Keratinocyte (primary cell): ENCODE results near the gene SLC9A8. TPM values are rescaled to one million over a fixed set of nuclear protein-coding genes. Genes with fewer than 3 reads are reported as not detected.

Experiments used
- DNase-seq: peaks from one replicate; pipeline ENCODE4 v3.0.0-alpha.2; 2011; ENCODE audit warnings: low read depth, missing footprints, low spot score
- FAIRE-seq: peaks from 2 replicates; lab custom pipeline; 2011; peaks lifted over from hg19 to GRCh38; lab: Jason Lieb, UNC
- H2AFZ ChIP-seq: 2 replicates; pipeline ENCODE4 v1.6.0; 2012; ENCODE audit warnings: low read length, control low read depth, inconsistent platforms; ENCODE audit not compliant: control insufficient read depth
- H3K27ac ChIP-seq: 2 replicates; pipeline ENCODE4 v1.5.1; 2011; ENCODE audit warnings: low read length; ENCODE audit not compliant: control insufficient read depth, insufficient read depth
- H3K27me3 ChIP-seq: 3 replicates; pipeline ENCODE4 v1.6.0; 2011; ENCODE audit warnings: low read length; ENCODE audit not compliant: control insufficient read depth, insufficient read depth; ENCODE audit errors: extremely low read depth
- H3K36me3 ChIP-seq, 2 experiments: 2 replicates in 1 of 2; 3 replicates in 1 of 2; pipeline ENCODE4 v1.5.1; 2011; ENCODE audit warnings: low read length in 2 of 2, mild to moderate bottlenecking in 1 of 2; ENCODE audit not compliant: control insufficient read depth in 2 of 2, insufficient read depth in 2 of 2; ENCODE audit errors: extremely low read depth in 1 of 2
- H3K4me1 ChIP-seq: 3 replicates; pipeline ENCODE4 v1.5.1; 2011; ENCODE audit warnings: low read length; ENCODE audit not compliant: control insufficient read depth, insufficient read depth; ENCODE audit errors: extremely low read depth
- H3K4me2 ChIP-seq: 3 replicates; pipeline ENCODE4 v1.6.0; 2011; ENCODE audit warnings: low read depth, low read length; ENCODE audit not compliant: control insufficient read depth, insufficient read depth; ENCODE audit errors: extremely low read depth
- H3K4me3 ChIP-seq, 3 experiments: fragments of 200-600 bp in 1 of 3; sonication (generic) in 1 of 3; 2 replicates in 2 of 3; 3 replicates in 1 of 3; pipeline ENCODE4 v1.5.1; 2011 to 2016; ENCODE audit warnings: low read length in 3 of 3, mild to moderate bottlenecking in 3 of 3, control low read depth in 2 of 3, inconsistent platforms in 1 of 3, low read depth in 1 of 3, mixed read lengths in 1 of 3, mixed run types in 1 of 3, moderate library complexity in 1 of 3; ENCODE audit not compliant: control insufficient read depth in 2 of 3, insufficient read depth in 2 of 3; ENCODE audit errors: extremely low read depth in 1 of 3
- H3K79me2 ChIP-seq: 2 replicates; pipeline ENCODE4 v1.6.0; 2012; ENCODE audit warnings: low read length; ENCODE audit not compliant: control insufficient read depth, insufficient read depth
- H3K9ac ChIP-seq: 3 replicates; pipeline ENCODE4 v1.6.0; 2011; ENCODE audit warnings: low read length; ENCODE audit not compliant: control insufficient read depth, insufficient read depth; ENCODE audit errors: extremely low read depth
- H3K9me1 ChIP-seq: 3 replicates; pipeline ENCODE4 v1.6.0; 2011; ENCODE audit warnings: low read length; ENCODE audit not compliant: control insufficient read depth, insufficient read depth; ENCODE audit errors: extremely low read depth
- H3K9me3 ChIP-seq: 2 replicates; pipeline ENCODE4 v1.5.1; 2012; ENCODE audit warnings: low read depth, low read length; ENCODE audit not compliant: control insufficient read depth
- H4K20me1 ChIP-seq: 3 replicates; pipeline ENCODE4 v1.6.0; 2011; ENCODE audit warnings: low read length; ENCODE audit not compliant: control insufficient read depth, insufficient read depth; ENCODE audit errors: extremely low read depth
- CTCF ChIP-seq, 3 experiments: IDR thresholded peaks in 1 of 3; conservative IDR thresholded peaks in 1 of 3; optimal IDR thresholded peaks in 1 of 3; 2 replicates in 2 of 3; 3 replicates in 1 of 3; pipeline versions ENCODE3 to v1.5.1; 2011; ENCODE audit warnings: low read length in 3 of 3, mild to moderate bottlenecking in 3 of 3, moderate library complexity in 2 of 3, control low read depth in 1 of 3, inconsistent platforms in 1 of 3; ENCODE audit not compliant: insufficient read depth in 2 of 3; ENCODE audit errors: extremely low read depth in 1 of 3
- EZH2 ChIP-seq: IDR thresholded peaks from one replicate; pipeline ENCODE4 v1.6.1; 2012; ENCODE audit warnings: inconsistent platforms, mild to moderate bottlenecking, low read length, moderate library complexity
- dilution Hi-C: fragments of 300-500 bp; cut with MboI; formaldehyde crosslinking; loops from one replicate; pipeline ENCODE4 v1.7.0; 2020; ENCODE audit warnings: low sequenced_read_pairs; ENCODE audit not compliant: extremely low pct_ligation_motif_present
- polyA plus RNA-seq, 5 experiments: library from polyadenylated mRNA; depleted of rRNA in 3 of 5; stranded (reverse) in 3 of 5; stranded (forward) in 1 of 5; unstranded in 1 of 5; fragments of >200 nt; gene quantifications; 1 replicate in 1 of 5; 2 replicates in 3 of 5; 3 replicates in 1 of 5; pipeline versions ENCODE4 v1.2.1 to v1.2.3, GENCODE V29; 2011 to 2012; ENCODE audit warnings: missing spikeins in 2 of 5, low read depth in 1 of 5, low replicate concordance in 1 of 5

SLC9A8 gene
- polyA plus RNA-seq, 1 donor (not counting 4 experiments of a cell fraction or from before 2014, with no cell fraction given): 1.9 TPM

GRCh38 chr20:49887251-49888211, 74.9 kb downstream of the SLC9A8 start:
- Histone ChIP-seq H3K4me1 (no peaks in the 10 kb centered on the region), H3K27me3 (no peaks in the 10 kb centered on the region), H3K4me2 (no peak overlapping the region), H3K79me2 (no peaks in the 10 kb centered on the region), H3K9ac (no peak overlapping the region), H3K4me3 (no peak overlapping the region), H3K27ac (no peak overlapping the region), H3K36me3 (peaks cover 12 to 16% of the 10 kb centered on the region in 2 experiments), H3K9me1 (no peaks in the 10 kb centered on the region), H2AFZ (no peak overlapping the region), H3K9me3 (no peaks in the 10 kb centered on the region), H4K20me1 (no peaks in the 10 kb centered on the region)
- dilution Hi-C loops: no loop called here
- no peak for FAIRE-seq
- DNase-seq: no peak
- TF ChIP-seq CTCF (optimal IDR thresholded peaks at IDR 0.05 in 1 of 3, IDR thresholded peaks at IDR 0.05 in 1 of 3, conservative IDR thresholded peaks at IDR 0.05 in 1 of 3; ENCODE audit: extremely low read depth in 1 of 3, insufficient read depth in 2 of 3, low read length in 3 of 3) (no peak), EZH2 (no peak)

- dilution Hi-C loops: no loop called here
- FAIRE-seq: peak; percentile 67
- H3K4me1 ChIP-seq: no peaks in the 10 kb centered on the region
- H3K9me1 ChIP-seq: no peaks in the 10 kb centered on the region
- no peak overlapping the region for H3K27ac ChIP-seq
- H3K4me3 ChIP-seq: no peak overlapping the region
- H3K9ac ChIP-seq: no peak overlapping the region
- H3K36me3 ChIP-seq: peaks cover 11 to 12% of the 10 kb centered on the region in 2 experiments
- H3K79me2 ChIP-seq: no peaks in the 10 kb centered on the region
- H3K27me3 ChIP-seq: no peaks in the 10 kb centered on the region
- no peak overlapping the region for H2AFZ ChIP-seq
- no peaks in the 10 kb centered on the region for H4K20me1 ChIP-seq
- H3K4me2 ChIP-seq: no peak overlapping the region
- TF ChIP-seq EZH2 (no peak), CTCF (optimal IDR thresholded peaks at IDR 0.05 in 1 of 3, IDR thresholded peaks at IDR 0.05 in 1 of 3, conservative IDR thresholded peaks at IDR 0.05 in 1 of 3; ENCODE audit: extremely low read depth in 1 of 3, insufficient read depth in 2 of 3, low read length in 3 of 3) (peak; percentile 66 to 91 (median 86))
- H3K9me3 ChIP-seq: no peaks in the 10 kb centered on the region
- no peak for DNase-seq
These were observed 75.8 kb downstream of the SLC9A8 start for GRCh38 chr20:49888212-49889000.
